Measurements from ENCODE around the gene GINS3.

GRCh38 chr16:58440131-58440530, 47.9 kb downstream of the GINS3 start:
- no peak for TF ChIP-seq CTCF (IDR thresholded peaks at IDR 0.05; ENCODE audit: insufficient read depth, low read length)
- no peak for TF ChIP-seq POLR2AphosphoS5 (IDR thresholded peaks at IDR 0.05; ENCODE audit: low read depth)
- TF ChIP-seq SPI1 (IDR thresholded peaks at IDR 0.05; ENCODE audit: borderline replicate concordance, low read depth), result no peak
- no peak for TF ChIP-seq REST (IDR thresholded peaks at IDR 0.05; ENCODE audit: insufficient replicate concordance, low read depth)

All from HL-60 (cell line).